HG03139 (cell line): ENCODE results near the gene EPHA10.

Experiments used
- ATAC-seq: cut with Tn5 transposase; IDR thresholded peaks from one replicate; pipeline ENCODE4 v1.9.1; 2021; ENCODE audit not compliant: unreplicated experiment

Gene EPHA10

DNA sequence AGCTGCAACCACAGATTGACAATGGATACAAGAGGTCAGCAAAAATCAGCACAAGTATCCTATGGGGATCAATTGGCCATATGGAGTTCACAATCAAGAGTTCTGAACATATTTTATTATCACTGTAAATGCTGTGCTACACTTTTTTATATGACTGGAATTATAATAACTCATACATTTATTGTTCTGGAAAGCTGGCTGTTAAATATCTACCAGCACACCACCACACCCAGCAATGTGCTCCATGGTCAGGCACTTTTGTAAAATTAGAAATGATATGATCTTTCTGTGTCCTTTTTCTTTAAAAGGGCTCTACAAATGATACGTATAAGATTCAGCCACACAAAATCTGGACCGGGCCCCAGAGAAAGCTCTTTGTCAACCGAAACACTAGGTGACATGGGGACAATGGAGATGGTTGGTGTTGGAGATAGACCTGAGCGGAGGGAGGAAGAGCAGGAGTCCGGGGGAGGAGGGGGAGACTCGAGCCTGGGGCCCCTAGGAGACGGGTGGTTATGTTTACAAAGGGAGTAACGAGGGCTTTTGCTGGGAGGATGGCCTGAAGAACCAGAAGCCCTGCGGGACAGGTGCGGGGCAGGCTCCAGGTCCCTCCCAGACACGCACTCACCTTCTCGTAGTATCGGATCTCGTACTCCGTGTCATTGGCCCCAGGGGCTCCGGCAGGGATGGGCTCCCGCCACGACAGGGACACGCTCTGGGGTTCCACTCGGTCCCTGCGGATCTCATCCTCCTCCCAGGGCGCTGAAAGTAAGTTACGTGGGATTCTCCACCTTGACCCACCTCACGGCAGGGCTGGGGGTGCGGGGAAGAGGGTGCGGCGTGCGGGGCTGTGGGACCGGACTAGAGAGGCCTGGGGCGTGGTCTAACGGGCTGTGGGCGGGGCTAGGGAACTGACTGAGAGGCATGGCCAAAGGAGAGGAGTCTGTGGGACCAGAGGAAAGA is 30.0 kb downstream of the EPHA10 start:
- no peak for ATAC-seq

DNA sequence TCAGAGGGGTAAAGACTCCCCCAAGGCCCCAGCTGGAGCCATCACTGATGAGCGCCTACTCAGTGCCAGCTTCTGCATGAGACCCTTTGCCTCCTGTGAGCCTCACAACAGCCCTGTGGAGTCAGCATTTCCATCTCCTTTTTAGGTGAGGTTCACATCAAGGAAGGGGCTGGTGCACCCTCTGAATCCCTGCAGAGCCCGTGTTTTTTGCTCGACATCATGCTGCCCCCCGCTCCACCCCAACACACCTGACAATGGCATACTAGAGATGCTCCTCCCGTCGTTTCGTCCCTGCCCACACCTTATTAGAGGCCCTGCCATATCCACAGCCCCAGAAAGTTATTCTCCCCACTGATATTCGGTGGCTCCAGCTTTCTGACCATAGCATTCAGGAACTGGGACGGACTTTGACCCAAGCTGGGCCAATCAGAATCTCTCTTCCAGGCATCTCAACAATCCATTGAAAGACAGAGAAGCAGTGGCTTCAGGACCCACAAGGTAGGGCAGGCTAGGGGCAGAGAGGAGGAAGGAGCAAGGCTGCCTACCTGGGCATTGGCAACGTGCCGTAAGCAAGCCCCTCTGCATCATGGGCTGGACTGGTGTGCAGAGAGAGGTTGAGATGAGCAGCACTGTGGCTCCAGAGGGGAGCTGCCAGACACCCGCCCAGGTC is 32.7 kb downstream of the EPHA10 start:
- no peak for ATAC-seq

DNA sequence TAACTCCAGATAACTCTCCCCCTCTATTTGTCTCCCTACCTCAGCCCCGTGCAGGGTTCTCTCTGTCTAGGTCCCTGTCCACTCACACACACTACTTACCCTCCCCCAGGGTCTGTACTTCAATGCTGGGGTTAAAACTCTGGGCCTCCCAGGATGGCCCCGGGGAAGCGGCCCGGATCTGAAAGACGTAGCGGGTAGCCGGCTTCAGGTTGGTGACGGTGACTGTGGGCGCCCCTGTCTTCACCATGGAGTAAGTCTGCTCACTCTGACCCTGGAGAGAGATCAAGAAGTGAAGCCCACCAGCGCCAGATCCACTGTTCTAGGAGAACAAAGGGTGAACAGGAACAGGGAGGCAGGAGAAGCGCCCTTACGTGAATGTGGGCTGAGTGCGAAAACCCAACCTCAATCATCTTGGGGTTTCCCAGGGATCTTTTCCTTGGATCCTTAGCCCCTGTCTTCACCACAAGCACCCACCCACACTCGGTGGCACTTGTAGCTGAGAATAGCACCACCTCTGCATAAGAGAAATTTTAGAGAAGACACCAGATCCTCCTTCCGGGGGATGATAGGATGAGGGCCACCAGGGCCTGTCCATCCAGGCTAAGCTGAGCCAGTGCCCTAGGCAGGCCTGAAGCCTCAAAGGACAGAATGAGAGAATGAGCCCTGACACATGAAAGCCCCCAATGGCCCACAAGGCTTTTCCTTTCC is 33.5 kb downstream of the EPHA10 start:
- no peak for ATAC-seq

DNA sequence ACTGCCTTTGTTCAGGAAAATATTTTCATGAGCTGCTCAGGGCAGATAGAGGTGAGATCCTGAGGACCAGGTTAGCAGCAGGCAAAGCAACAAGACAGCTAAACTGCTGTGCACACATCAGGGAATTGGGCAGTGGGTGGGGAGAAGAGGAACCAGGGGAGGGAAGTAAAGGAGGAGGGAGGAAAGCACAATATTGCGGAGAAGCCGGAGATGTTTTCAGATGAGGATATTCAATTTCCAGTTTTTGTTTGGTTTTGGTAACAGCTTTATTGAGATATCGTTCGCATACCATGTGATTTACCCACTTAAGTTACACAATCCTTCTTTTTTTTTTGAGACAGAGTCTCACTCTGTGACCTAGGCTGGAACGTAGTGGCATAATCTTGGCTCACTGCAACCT is 34.5 kb downstream of the EPHA10 start:
- ATAC-seq, result no peak

DNA sequence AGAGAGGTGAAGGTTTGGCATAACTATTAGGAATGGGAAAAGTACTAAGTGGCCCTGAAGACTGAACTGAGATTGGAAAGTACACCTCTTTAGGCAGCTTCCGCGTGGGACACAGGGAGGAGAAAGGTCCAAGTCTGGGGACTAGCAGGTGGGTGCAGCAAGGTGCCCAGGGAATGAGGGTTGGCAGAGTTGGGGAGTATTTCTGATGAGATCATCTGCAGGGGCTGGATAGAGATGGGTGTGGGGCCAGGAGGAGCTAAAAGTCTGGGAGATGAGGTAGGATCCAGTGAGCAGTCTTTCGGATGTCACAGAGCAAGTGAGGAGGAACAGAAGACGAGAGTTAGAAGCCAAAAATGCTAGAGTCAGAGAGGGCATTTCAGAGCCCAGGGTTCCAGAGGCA is 36.5 kb downstream of the EPHA10 start:
- ATAC-seq, result no peak

DNA sequence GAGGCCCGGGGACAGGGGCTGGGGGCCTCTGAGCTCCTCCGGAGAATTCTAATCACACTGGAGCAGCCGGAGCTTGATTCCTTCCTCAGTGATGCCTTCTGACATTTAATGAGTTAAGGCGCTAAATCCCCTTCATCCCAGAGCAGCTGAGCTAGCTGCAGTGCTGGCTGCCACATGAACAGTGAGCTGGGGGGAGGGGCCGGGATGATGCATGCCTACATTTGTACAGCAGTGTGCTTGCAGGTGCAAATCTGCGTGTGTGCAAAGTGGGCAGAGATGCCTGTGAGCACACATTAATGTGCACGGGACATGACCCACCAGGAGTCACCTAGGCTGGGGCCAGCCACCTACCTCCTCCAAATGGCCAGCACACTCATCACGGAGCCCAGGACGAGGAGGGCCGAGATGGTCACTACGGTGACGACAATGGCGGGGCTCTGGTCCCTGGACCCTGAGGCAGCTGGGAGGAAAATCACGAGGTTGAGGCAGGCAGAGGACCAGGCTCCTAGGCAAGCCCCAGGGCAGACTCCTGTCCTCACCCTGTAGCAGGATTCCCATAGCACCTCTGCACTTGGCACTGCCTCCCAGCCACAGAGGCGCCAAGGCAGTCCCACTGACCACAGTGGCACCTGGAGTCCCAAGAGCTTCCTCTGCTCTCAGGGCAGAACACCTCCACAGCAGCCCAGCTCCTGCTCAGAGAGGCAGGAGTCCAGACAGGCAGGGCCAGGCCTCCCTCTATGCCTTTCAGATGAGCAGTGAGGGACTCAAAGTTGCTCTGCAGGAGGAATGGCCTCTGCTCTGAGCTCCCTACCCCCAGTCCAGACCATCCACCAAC is 38.0 kb downstream of the EPHA10 start:
- ATAC-seq, result no peak

DNA sequence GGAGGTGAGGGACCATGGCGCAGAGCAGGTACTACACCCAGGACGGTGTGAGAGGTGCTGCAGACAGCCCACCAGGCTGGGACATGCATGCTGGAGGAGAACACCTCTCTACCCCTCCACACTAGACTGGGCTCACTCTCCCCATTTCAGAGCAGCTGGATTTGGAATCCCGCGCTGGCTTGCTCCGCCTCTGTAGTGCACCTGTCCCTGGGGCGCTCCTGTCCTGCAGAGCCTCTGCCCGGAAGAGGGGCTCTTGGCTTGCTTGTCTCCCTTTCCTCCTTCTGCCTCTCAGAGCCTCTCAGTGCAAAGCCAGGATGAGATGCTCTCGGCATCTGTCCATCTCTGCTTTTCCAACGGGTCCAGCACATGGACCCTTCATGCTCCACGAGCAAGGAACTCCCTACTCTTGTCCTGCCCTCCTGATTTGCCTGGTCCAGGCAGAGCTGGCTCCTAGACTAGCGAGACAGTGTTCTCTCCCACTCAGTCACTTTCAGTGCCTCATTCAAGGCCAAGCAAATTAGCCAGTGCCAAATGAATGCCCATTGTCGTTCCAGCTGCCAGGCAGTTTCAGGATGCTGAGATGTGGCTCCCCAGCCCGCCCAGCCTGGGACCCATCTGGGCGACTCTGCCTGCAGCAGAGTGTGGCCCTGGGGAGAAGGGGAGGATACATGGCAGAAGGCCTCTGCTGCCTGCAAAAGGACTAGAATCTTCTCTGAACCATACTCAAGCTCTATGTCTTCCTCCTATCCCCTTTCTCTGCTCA is 38.9 kb downstream of the EPHA10 start:
- no peak for ATAC-seq

DNA sequence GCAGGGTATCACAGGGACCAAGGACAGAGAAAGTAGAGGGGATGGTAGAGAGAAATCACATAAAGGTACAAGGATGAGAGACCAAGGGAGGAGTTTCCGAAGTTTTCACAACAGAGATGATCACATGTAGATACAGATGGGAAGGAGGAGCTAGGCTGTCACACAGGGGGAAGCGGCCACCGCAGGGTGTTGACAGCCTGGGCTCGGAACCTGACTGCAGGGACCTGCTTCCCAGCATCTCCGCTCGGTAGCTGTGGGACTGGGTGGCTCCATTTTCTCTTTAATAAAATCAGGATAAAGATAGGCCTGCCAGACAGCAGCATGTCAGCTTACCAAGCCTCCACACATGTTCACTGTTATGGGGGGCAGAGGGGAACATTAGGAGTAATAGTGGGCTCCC is 40.3 kb downstream of the EPHA10 start:
- ATAC-seq, result no peak

DNA sequence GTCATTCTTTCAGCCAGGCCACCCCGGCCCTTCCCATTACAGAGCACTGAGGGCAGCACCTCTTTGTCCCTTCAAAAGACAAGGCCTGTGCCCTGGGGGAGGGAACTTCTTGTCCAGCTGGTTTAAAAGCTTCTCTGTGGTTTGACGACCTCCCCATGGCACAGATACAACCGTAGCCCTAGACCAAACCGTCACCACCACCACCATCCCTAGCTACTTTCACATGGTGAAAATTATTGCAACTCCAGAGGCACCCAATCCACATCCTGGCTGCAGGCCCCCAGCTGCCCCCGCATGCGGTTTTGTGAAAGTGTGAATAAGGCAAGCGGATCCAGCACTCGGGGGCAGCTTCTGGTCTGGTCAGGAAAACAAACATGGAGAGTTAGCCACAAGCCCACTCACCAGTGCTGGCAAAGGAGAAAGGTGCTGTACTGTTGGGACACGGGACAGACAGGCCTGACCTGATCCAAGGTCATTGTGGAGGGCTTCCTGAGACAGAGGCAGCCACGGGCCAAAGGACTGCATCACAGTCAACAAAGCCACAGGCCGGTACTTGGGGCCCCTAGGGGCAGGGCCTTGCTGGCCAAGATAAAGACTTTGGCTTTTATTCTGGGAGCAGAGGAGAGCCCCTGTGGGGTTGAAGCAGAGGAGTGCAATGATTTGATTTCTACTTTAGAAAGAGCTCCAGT is 41.4 kb downstream of the EPHA10 start:
- ATAC-seq, result no peak

DNA sequence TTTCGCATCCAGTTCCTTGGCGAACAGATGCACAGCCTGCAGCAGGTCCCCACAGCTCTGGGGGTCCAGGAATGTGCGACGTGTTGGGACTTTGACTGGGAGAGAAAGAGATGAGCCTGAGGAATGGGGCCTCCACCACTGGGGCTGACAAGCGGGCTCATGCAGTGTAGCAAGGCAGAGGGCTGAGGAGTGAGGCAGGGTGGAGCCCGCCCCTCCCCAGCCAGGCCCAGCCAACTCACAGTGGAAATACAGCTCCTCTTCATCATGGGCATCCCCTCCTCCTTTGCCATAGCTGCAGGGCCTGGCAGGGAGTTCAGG is 41.9 kb downstream of the EPHA10 start:
- ATAC-seq, result no peak

DNA sequence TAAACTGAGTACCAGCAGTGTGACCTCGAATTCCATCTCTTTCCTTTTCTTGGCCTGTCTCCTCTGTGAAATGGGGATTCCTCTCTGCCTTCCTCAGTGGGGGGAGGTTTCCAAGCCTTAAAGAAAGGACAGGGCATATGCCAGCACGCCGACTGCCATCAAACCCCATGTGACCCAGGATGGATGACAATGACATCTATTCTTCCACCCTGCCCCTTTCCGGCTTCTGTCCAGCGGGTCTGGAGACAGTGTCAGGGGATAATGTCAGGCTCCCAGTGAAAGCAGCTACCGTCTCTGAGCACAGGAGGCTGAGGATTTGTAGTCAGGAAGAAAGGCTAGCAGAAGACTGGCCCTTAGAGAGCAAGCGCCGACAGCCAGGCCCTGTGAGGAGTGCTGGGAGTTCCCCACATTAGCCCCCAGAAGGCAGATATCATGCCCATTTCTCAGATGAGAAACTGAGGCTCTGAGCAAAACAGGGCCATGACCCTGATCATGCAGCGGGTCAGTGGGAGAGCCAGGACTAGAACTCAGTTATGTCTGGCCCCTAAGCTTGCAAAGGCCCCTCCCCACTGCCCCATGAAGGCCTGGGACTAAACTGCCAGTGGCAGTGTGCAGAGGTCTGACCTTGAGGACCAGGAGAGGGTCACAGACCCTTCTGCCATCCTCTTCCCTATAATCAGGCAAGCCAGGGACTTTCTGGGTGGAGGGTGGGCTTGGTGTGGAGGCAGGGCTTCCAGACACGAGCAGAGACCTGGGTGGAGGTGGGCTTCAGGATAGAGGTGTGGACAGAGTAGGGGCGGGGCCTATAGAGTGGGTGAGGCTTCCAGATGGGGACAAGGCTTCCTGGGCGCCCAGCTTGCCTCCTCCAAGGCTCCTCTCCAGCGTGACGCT is 42.5 kb downstream of the EPHA10 start:
- no peak for ATAC-seq

DNA sequence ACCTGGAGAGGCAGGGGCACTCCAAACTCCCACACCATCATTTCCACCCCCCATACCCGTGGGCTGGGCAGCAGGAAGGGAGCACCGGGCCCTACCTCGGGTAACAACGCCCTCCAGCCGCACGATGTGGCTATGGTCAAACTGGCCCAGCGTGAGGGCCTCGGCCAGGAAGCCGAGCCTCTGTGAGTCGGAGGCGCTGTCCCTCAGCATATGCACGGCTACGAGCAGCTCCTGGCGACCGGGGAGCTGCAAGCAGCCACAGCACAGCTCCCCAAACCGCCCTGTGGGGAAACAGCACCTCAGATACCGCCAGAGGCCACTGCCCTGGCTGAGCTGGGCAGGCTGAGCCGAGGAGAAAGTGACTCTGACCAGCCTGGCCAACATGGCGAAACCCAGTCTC is 43.4 kb downstream of the EPHA10 start:
- ATAC-seq, result no peak

DNA sequence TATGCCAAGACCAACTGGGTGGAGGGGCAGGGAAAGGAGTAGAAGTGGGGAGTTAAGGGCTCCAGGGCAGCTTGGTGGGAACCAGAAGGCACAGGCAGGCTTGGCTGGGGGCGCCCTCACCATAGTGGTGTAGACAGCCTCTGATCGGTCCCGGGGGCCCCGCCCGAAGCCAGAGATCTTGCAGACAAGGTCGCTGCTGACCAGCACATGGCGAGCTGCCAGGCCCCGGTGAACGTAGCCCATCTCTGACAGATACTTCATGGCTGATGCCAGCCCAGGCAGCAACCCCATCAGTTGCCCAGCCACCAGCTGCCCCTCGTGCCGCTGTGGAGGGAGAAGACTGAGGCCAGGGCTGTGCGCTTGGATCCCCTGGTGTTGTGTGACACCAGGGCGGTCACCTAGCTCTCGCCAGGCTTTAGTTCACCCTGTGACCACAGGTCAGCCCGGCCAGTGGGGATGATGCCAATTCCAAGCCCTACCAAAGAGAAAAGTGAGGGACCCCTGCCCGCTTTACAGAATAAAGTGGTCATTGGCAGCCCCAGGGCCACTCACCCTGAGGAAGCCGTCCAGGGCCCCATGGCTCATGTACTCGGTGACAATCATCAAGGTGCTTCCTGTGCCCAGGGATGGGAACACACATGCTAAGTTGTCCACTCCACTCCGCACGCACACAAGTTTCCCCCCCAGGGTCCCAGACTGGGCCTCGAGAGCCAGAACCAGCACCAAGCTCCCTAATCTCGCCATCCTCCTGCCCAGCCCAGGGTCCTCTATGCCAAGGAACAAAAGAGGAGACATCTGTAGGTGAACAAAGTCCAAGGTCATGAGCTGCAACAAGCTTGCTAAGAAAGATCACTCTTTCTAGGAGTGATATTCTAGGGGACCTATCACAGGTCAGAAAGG is 44.4 kb downstream of the EPHA10 start:
- no peak for ATAC-seq

DNA sequence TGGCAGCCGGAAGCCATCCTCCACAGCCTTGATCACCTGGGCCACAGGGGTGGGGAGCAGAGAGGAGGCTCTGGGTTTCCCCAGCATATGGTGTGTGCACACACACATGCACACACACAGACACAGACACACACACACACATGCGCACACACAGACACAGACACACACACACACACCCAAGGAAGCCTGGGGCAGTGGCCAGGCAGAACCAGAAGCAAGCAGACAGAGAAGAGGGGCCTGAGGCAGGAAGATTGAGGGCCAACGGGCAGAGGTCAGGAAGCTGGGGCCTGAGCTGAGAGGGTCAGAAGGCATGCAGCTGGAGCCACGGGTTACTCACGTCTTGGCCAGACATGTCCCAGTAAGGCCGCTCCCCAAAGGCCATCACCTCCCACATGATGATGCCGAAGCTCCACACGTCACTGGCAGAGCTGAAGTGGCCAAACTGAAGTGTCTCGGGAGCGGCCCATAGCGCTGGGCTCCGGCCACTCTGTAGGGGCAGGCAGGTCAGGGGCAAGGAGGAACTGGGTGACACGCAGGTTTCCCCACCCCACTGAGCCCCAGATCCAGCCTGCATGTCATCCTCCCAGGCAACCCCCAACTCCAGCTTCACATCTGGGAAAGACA is 45.2 kb downstream of the EPHA10 start:
- ATAC-seq, result no peak

DNA sequence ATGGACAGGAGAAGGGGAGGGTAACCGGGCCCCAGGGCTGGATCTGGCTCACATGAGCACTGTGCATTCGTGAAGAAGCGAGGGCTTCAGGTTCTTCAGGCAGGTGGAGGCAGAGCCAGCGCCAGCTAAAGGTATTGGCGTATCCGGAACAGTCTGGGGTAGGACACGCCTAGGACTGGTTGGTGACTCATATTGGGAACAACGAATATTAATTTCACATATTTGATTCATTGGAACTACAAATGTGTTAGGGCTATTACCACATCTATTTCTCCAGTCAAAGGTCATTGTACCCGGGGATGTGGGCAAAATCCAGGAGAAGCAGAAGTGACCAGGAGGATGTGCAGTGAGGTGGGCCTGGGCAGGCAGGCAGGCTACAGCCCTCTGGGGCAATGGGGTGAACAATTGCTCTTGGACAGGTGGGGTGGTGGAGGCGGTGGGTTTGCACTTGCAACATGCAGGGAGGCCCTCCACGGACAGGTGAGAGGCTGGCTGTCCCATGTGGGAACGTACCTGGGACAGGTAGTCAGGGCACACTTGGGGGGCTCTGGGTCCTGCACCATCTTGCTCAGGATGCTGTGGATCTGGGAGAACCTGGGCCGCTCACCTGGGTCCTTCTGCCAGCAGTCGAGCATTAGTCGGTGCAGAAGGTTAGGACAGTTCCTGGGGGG is 45.9 kb downstream of the EPHA10 start:
- no peak for ATAC-seq

DNA sequence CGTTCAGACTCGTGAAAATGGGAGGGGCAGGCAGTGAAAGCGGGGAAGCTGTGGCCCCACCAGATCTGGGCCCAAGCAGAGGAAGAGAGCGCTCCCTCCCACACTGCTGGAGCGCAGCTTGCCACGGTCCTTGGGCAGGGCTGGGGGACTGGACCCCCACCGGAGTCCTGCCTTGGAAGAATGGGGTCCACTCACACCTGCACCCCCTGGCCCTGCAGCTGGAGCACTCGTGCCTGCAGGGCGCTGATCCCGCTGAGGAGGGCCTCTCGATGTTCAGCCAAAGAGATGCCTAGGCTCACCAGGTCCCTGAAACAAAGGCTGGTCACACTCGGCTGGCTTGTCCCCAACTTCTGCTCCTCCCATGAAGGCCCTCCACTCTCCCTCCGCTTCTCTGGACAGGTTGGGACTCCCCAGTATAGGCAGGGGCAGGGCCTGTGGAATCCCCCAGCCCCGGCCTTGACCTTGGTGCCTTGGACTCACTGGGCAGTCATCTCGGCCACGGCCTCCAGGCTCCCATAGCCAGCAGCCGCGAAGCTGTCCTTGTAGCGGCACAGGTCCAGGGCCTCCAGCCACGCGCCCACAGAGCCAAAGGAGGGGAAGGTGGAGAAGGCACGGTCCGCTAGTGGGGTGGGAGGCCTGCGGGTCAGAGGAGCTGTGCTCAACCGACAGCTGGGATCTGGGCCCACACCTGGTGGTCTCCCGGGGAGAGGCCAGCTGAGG is 46.6 kb downstream of the EPHA10 start:
- ATAC-seq, result no peak
